ENCODE measurements around the gene XIAP. TPM values are rescaled to one million over a fixed set of nuclear protein-coding genes. Genes with fewer than 3 reads are reported as not detected.

XIAP gene
- total and polyA plus RNA-seq, 9 of the 15 experiments (the other 6 are each of a cell fraction or from before 2014, with no cell fraction given), result 5.7 to 40.5 (median 19.8) TPM

- TF ChIP-seq CUX1 (CRISPR knock-in tag; IDR thresholded peaks at IDR 0.05) (no peak; the same call in 1 of the 2 replicates), ZNF589 (CRISPR knock-in tag; IDR thresholded peaks at IDR 0.05; ENCODE audit: low read depth) (peak; percentile 43), SP1 (CRISPR knock-in tag; IDR thresholded peaks at IDR 0.05) (no peak), NUFIP1 (IDR thresholded peaks at IDR 0.05; ENCODE audit: partially characterized antibody) (no peak), CEBPG (CRISPR knock-in tag; IDR thresholded peaks at IDR 0.05) (no peak), CEBPG (tag; conservative IDR thresholded peaks at IDR 0.05 in 1 of 2, IDR thresholded peaks at IDR 0.05 in 1 of 2) (no peak), RB1 (IDR thresholded peaks at IDR 0.05; ENCODE audit: low read depth) (peak; percentile 43; the same call in 1 of the 2 replicates), SMAD3 (CRISPR knock-in tag; conservative IDR thresholded peaks at IDR 0.05) (no peak), CCNT2 (IDR thresholded peaks at IDR 0.05; ENCODE audit: borderline replicate concordance, extremely low read depth, insufficient read length, low read depth, low read length) (no peak), XRCC3 (IDR thresholded peaks at IDR 0.05) (no peak), GTF2B (IDR thresholded peaks at IDR 0.05; ENCODE audit: extremely low read depth, insufficient read length) (peak; percentile 30), SRF (CRISPR knock-in tag; IDR thresholded peaks at IDR 0.05) (peak in 1 of 2 experiments; percentile 53; a peak in 1 of 4 replicates), KLF13 (tag; IDR thresholded peaks at IDR 0.05; ENCODE audit: borderline replicate concordance, low read depth) (no peak), SREBF2 (CRISPR knock-in tag; IDR thresholded peaks at IDR 0.05) (no peak), ZNF232 (CRISPR knock-in tag; IDR thresholded peaks at IDR 0.05) (no peak), RAD51 (IDR thresholded peaks at IDR 0.05; ENCODE audit: borderline replicate concordance, low read depth) (no peak), PTBP1 (IDR thresholded peaks at IDR 0.05; ENCODE audit: low read depth, low read length) (no peak), EP400 (IDR thresholded peaks at IDR 0.05) (peak; percentile 93), UBTF (IDR thresholded peaks at IDR 0.05; ENCODE audit: borderline replicate concordance in 1 of 2, low read depth in 2 of 2, low read length in 2 of 2) (peak; percentile 62 to 66; a peak in 2 of 4 replicates)
Measured at GRCh38 chrX:123961268-123962005, 101.6 kb downstream of the XIAP start, which contains the start of gene STAG2 (continued).
